GM12872 (cell line): Measurements from ENCODE around the gene IQSEC2.

Experiments used
- TF ChIP-seq, protein P1 (sequence below): IDR thresholded peaks from 3 replicates; pipeline ENCODE4 v1.5.1; 2011; ENCODE audit warnings: low read depth, mild to moderate bottlenecking, low read length, moderate library complexity; ENCODE audit not compliant: insufficient read depth

IQSEC2 gene

DNA sequence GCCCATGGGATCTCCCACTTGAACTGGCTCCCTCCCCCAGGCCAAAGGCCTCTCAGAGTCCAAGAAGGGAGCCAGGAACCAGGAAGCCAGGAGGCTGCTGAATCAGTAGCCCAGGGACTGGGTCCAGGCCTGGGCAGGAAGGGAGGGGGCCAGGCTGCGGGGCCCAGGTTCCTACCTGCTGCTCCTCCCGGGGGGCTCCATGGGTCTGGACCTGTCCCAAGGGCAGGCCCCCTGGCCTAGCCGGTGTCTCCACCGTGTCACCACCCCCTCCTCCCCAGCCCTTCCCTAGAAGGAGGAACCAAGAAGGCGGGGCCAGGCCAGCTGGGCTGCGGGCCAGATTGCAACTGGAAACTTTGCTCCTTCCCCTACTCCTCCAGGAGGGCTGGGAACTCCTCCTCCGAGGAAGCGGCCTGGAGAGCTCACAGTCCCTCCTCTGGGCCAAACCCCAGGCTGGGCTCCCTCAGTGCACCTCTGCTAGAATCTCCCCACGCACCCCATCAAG is at the start of gene IQSEC2:
Gene IQSEC2, minus strand, starts transcription at position 264 of the 502 bp plus-strand sequence.
- TF ChIP-seq, protein P1, sequence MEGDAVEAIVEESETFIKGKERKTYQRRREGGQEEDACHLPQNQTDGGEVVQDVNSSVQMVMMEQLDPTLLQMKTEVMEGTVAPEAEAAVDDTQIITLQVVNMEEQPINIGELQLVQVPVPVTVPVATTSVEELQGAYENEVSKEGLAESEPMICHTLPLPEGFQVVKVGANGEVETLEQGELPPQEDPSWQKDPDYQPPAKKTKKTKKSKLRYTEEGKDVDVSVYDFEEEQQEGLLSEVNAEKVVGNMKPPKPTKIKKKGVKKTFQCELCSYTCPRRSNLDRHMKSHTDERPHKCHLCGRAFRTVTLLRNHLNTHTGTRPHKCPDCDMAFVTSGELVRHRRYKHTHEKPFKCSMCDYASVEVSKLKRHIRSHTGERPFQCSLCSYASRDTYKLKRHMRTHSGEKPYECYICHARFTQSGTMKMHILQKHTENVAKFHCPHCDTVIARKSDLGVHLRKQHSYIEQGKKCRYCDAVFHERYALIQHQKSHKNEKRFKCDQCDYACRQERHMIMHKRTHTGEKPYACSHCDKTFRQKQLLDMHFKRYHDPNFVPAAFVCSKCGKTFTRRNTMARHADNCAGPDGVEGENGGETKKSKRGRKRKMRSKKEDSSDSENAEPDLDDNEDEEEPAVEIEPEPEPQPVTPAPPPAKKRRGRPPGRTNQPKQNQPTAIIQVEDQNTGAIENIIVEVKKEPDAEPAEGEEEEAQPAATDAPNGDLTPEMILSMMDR = no peak

DNA sequence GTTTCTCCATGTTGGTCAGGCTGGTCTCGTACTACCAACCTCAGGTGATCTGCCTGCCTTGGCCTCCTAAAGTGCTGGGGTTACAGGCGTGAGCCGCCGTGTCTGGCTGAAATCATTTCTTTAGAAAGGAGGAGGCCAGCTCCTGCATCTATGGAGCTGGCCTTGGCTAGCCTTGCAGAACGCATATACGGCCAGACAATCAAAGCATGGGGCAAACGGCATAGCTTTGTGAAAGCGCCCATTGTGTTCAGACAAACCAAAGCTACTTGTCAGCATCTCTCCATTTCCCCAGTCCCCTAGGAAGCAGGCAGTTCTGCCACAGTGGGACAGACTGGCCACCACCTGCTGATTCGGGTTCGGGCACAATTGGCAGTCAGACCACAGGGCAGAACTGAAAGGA is 48.9 kb upstream of the IQSEC2 start:
- TF ChIP-seq, protein P1 = no peak

DNA sequence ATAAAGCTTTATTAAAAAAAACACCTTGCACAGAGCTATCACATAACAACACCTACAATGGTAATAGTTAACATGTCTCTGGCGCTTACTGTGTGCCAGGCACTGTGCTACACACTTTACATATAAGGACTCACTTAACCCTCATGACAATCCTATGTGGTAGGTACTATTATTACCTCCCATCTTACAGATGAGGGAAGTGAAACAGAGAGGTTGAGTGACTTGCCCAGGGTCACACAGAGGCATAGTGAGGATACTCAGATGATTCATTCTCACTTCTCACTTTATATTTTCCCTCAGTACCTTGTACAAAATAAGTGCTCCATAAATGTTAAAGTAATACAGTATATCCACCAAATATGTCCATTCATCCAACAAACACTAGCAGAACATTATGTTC is 43.4 kb upstream of the IQSEC2 start:
- TF ChIP-seq, protein P1 = no peak

DNA sequence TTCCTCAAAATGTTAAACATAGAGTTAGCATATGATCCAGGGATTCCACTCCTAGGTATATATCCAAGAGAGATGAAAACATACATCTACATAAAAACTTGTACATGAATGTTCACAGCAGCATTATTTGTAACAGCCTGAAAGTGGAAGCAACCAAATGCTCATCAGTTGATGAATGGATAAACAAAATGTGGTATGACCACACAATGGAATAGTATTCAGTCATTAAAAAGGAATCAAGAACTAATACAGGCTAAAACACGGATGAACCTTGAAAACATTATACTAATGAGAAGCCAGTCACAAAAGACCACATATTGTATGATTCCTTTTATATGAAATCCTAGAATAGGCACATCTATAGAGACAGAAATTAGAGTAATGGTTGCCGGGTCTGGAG is 42.7 kb upstream of the IQSEC2 start:
- TF ChIP-seq, protein P1 = no peak

DNA sequence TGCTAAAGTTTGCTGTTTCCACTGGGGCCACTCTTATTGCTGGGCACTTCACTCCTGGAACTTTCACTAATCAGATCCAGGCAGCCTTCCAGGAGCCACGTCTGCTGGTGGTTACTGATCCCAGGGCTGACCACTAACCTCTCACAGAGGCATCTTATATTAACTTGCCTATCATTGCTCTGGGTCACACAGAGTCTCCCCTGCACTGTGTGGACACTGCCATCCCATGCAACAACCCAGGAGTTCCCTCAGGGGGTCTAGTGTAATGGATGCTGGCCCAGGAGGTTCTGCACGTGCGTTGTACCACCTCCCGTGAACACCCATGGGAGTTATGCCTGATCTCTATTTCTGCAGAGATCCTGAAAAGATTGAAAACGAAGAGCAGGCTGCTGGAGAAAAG is 41.8 kb upstream of the IQSEC2 start:
- TF ChIP-seq, protein P1 = no peak

DNA sequence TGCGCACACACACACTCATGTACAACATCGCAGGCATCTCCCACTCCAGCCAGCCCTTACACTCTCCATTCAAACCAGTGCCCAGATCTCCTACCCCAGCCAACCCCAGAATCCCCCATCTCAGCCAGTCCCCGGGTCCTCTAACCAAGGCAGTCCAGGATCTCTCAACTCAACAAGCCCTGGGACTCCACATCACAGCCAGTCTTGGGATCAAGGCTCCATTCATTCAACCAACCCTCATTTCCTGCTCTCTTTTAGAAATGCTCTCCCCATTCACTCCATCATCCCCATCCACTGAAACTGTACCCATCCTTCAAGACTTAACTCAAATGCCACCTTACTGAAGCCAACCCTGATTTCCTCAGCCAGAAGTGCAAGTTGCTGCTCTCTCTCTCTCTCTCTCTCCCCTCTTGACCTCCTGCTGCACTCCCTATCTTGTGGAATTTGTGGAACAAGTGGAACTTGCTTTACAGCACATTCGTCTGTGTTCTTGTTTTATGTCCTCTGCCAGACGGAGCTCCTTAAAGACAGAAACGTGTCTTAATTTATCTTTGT is 40.6 kb upstream of the IQSEC2 start:
- TF ChIP-seq, protein P1 = no peak

DNA sequence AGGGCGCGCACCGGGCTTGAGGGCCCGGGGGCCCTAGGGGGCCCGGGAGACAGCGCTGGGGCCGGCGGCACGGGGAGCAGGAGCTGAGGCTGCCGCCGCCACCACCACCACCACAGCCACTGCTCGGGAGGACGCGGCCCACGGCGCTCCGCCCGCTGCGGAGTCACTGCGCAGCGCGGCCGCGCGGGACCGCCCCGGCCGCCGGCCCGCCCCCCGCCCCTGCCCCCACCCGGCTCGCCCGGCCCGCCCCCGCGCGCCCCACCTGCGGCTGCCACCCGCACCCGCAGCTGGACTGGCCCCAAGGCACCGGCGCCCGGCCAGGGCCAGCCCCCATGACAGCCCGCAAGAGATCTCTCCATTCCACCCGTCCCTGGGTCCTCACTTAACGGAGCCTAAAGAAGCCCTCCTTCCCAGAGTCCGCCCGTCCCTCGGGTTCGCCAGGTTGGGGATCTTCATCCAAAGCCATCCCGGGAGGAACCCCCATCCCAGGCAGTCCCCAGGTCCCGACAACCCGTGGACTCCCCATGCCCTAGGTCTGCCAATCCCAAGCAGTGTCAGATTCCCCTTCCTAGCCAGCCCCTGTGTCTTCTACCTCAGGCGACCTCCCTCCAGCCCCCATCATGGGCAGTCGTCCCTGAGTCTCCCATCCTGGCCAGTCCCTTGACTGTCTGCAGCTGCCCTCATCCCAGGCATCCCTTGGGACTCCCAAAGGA is 40.0 kb upstream of the IQSEC2 start:
- TF ChIP-seq, protein P1 = no peak
